GM21447 (cell line): ENCODE measurements around the gene TADA2B.

Experiments
- ATAC-seq: cut with Tn5 transposase; IDR thresholded peaks from one replicate; pipeline ENCODE4 v1.9.1; 2021; ENCODE audit not compliant: unreplicated experiment

The TADA2B gene

GRCh38 chr4:7043284-7044136, at the start of gene TADA2B:
TADA2B (plus strand) TSS chr4:7043372; CDS start chr4:7043580, 208 bp downstream.
- ATAC-seq, result peak; percentile 8

- no peak for ATAC-seq
Observed at GRCh38 chr4:6996481-6996880, 46.7 kb upstream of the TADA2B start.

GRCh38 chr4:6999172-7000086, 43.7 kb upstream of the TADA2B start:
- ATAC-seq, result no peak

GRCh38 chr4:7000421-7001176, 42.6 kb upstream of the TADA2B start:
- no peak for ATAC-seq

GRCh38 chr4:7001271-7001670, 41.9 kb upstream of the TADA2B start:
- no peak for ATAC-seq

- no peak for ATAC-seq
Observed at GRCh38 chr4:7002336-7002735, 40.8 kb upstream of the TADA2B start.

GRCh38 chr4:7003176-7003878, 39.8 kb upstream of the TADA2B start:
- ATAC-seq, result no peak

GRCh38 chr4:7003879-7004240, 39.3 kb upstream of the TADA2B start:
- no peak for ATAC-seq

GRCh38 chr4:7004331-7004730, 38.8 kb upstream of the TADA2B start:
- ATAC-seq, result no peak

- ATAC-seq, result no peak
Observed at GRCh38 chr4:7005571-7005970, 37.6 kb upstream of the TADA2B start.

- no peak for ATAC-seq
Observed at GRCh38 chr4:7006411-7006810, 36.8 kb upstream of the TADA2B start.

- no peak for ATAC-seq
Observed at GRCh38 chr4:7007142-7007907, 35.8 kb upstream of the TADA2B start.

- no peak for ATAC-seq
Observed at GRCh38 chr4:7007944-7008343, 35.2 kb upstream of the TADA2B start.

- no peak for ATAC-seq
Observed at GRCh38 chr4:7009564-7009963, 33.6 kb upstream of the TADA2B start.

GRCh38 chr4:7013175-7013574, 30.0 kb upstream of the TADA2B start:
- ATAC-seq, result no peak

- ATAC-seq, result no peak
Observed at GRCh38 chr4:7014815-7015214, 28.4 kb upstream of the TADA2B start.

- ATAC-seq, result no peak
Observed at GRCh38 chr4:7015383-7016035, 27.7 kb upstream of the TADA2B start.

- ATAC-seq, result no peak
Observed at GRCh38 chr4:7016086-7016485, 27.1 kb upstream of the TADA2B start.

GRCh38 chr4:7016512-7016911, 26.7 kb upstream of the TADA2B start:
- ATAC-seq, result no peak
